HCT116 (cell line): ENCODE measurements around the gene NAXE.

ENCODE experiments used
- CTCF ChIP-seq, 3 experiments: fragments of 200-600 bp in 1 of 3; sonication (generic) in 1 of 3; IDR thresholded peaks in 2 of 3; conservative IDR thresholded peaks in 1 of 3; 2 replicates each; pipeline ENCODE4 v1.5.1; 2012 to 2017; ENCODE audit warnings: low read depth in 2 of 3, low read length in 2 of 3, antibody characterized with exemption in 1 of 3, borderline replicate concordance in 1 of 3, control low read depth in 1 of 3, mild to moderate bottlenecking in 1 of 3, mixed read lengths in 1 of 3, mixed run types in 1 of 3, moderate library complexity in 1 of 3; ENCODE audit not compliant: insufficient read depth in 1 of 3
- EZH2 ChIP-seq: fragments of 200-600 bp; sonication (generic); IDR thresholded peaks from 2 replicates; pipeline ENCODE4 v1.6.1; 2017; ENCODE audit warnings: antibody characterized with exemption, mixed run types
- YY1 ChIP-seq: IDR thresholded peaks from 2 replicates; pipeline ENCODE4 v1.6.1; 2011; ENCODE audit warnings: low read length, low read depth, moderate library complexity, mild to moderate bottlenecking; ENCODE audit not compliant: insufficient replicate concordance; ENCODE audit errors: extremely low read depth
- ZBTB33 ChIP-seq: IDR thresholded peaks from 2 replicates; pipeline ENCODE4 v1.6.1; 2011; ENCODE audit warnings: mild to moderate bottlenecking, low read length, moderate library complexity; ENCODE audit not compliant: insufficient replicate concordance; ENCODE audit errors: extremely low read depth

- TF ChIP-seq CTCF (IDR thresholded peaks at IDR 0.05 in 2 of 3, conservative IDR thresholded peaks at IDR 0.05 in 1 of 3; ENCODE audit: borderline replicate concordance in 1 of 3, insufficient read depth in 1 of 3, low read depth in 2 of 3, low read length in 2 of 3) (no peak), ZBTB33 (no peak), YY1 (no peak), EZH2 (no peak)
Measured at GRCh38 chr1:156615946-156616345, 24.4 kb downstream of the NAXE start.
